GM19035 (cell line): ENCODE measurements around the gene NPAS3.

Source experiments
- ATAC-seq: cut with Tn5 transposase; IDR thresholded peaks from one replicate; pipeline ENCODE4 v1.9.1; 2021; ENCODE audit not compliant: unreplicated experiment

NPAS3 gene

GRCh38 chr14:33655421-33655820 lies 716.7 kb downstream of the NPAS3 start:
- no peak for ATAC-seq

GRCh38 chr14:33657476-33657875 lies 718.8 kb downstream of the NPAS3 start:
- ATAC-seq, result no peak

- no peak for ATAC-seq
Measured at GRCh38 chr14:33660248-33660647, 721.6 kb downstream of the NPAS3 start.

- no peak for ATAC-seq
Measured at GRCh38 chr14:33661101-33661500, 722.4 kb downstream of the NPAS3 start.

GRCh38 chr14:33668066-33668465 lies 729.4 kb downstream of the NPAS3 start:
- no peak for ATAC-seq

- ATAC-seq, result no peak
Measured at GRCh38 chr14:33669111-33669510, 730.4 kb downstream of the NPAS3 start.

GRCh38 chr14:33670235-33670634 lies 731.6 kb downstream of the NPAS3 start:
- no peak for ATAC-seq

- no peak for ATAC-seq
Measured at GRCh38 chr14:33671556-33671955, 732.9 kb downstream of the NPAS3 start.

- no peak for ATAC-seq
Measured at GRCh38 chr14:33674927-33675326, 736.2 kb downstream of the NPAS3 start.

GRCh38 chr14:33675415-33676130 lies 736.9 kb downstream of the NPAS3 start:
- ATAC-seq, result no peak

GRCh38 chr14:33676135-33676566 lies 737.5 kb downstream of the NPAS3 start:
- ATAC-seq, result peak; percentile 62

- ATAC-seq, result no peak
Measured at GRCh38 chr14:33676891-33677290, 738.2 kb downstream of the NPAS3 start.

GRCh38 chr14:33678005-33678404 lies 739.3 kb downstream of the NPAS3 start:
- no peak for ATAC-seq

GRCh38 chr14:33679025-33679424 lies 740.3 kb downstream of the NPAS3 start:
- no peak for ATAC-seq

GRCh38 chr14:33679461-33680225 lies 741.0 kb downstream of the NPAS3 start:
- ATAC-seq, result no peak

GRCh38 chr14:33680873-33681272 lies 742.2 kb downstream of the NPAS3 start:
- no peak for ATAC-seq

GRCh38 chr14:33682760-33683159 lies 744.1 kb downstream of the NPAS3 start:
- no peak for ATAC-seq

GRCh38 chr14:33685026-33685425 lies 746.3 kb downstream of the NPAS3 start:
- no peak for ATAC-seq

- ATAC-seq, result no peak
Measured at GRCh38 chr14:33685698-33686097, 747.0 kb downstream of the NPAS3 start.

- no peak for ATAC-seq
Measured at GRCh38 chr14:33686218-33686617, 747.5 kb downstream of the NPAS3 start.

GRCh38 chr14:33686856-33687255 lies 748.2 kb downstream of the NPAS3 start:
- no peak for ATAC-seq

GRCh38 chr14:33689680-33690079 lies 751.0 kb downstream of the NPAS3 start:
- ATAC-seq, result no peak
